Mesenchymal stem cell (in vitro differentiated cells and primary cell): Measurements from ENCODE around the gene VEGFC.

Source experiments
- DNase-seq: peaks from one replicate; pipeline ENCODE4 v3.0.0-alpha.2; 2013
- H2AFZ ChIP-seq: one replicate; pipeline ENCODE4 v1.6.1; 2013; ENCODE audit warnings: low read depth, mild to moderate bottlenecking, control low read depth, inconsistent platforms, low read length, moderate library complexity
- H2AK5ac ChIP-seq: 2 replicates; pipeline ENCODE4 v1.6.1; 2013; ENCODE audit warnings: low read length, moderate library complexity, mild to moderate bottlenecking, inconsistent platforms; ENCODE audit not compliant: severe bottlenecking
- H2BK120ac ChIP-seq: one replicate; pipeline ENCODE4 v1.6.1; 2013; ENCODE audit warnings: low read depth, mild to moderate bottlenecking, inconsistent platforms, low read length, moderate library complexity
- H2BK12ac ChIP-seq, 2 experiments: one replicate each; pipeline ENCODE4 v1.6.1; 2013; ENCODE audit warnings: inconsistent platforms in 2 of 2, low read length in 2 of 2, mild to moderate bottlenecking in 2 of 2, moderate library complexity in 2 of 2, control low read depth in 1 of 2
- H2BK15ac ChIP-seq: one replicate; pipeline ENCODE4 v1.6.1; 2013; ENCODE audit warnings: mild to moderate bottlenecking, low read depth, inconsistent platforms; ENCODE audit not compliant: poor library complexity, severe bottlenecking
- H2BK5ac ChIP-seq: 2 replicates; pipeline ENCODE4 v1.6.1; 2013; ENCODE audit warnings: low read depth, mild to moderate bottlenecking, low read length, control low read depth, inconsistent platforms; ENCODE audit not compliant: poor library complexity, severe bottlenecking
- H3K14ac ChIP-seq, 2 experiments: one replicate each; pipeline ENCODE4 v1.6.1; 2013; ENCODE audit warnings: inconsistent platforms in 2 of 2, low read length in 2 of 2, control low read depth in 1 of 2, mild to moderate bottlenecking in 1 of 2, moderate library complexity in 1 of 2
- H3K18ac ChIP-seq, 2 experiments: one replicate each; pipeline ENCODE4 v1.6.1; 2013; ENCODE audit warnings: inconsistent platforms in 2 of 2, low read length in 2 of 2, control low read depth in 1 of 2, low read depth in 1 of 2, mild to moderate bottlenecking in 1 of 2
- H3K23ac ChIP-seq, 2 experiments: one replicate each; pipeline ENCODE4 v1.6.1; 2013; ENCODE audit warnings: inconsistent platforms in 2 of 2, low read length in 2 of 2, mild to moderate bottlenecking in 2 of 2, moderate library complexity in 2 of 2, control low read depth in 1 of 2
- H3K27ac ChIP-seq: 2 replicates; pipeline ENCODE4 v1.5.1; 2013; ENCODE audit warnings: mild to moderate bottlenecking, moderate library complexity, low read length, control low read depth, inconsistent platforms; ENCODE audit not compliant: poor library complexity, severe bottlenecking
- H3K27me3 ChIP-seq, 2 experiments: 2 replicates each; pipeline versions ENCODE4 v1.6.1 to v1.7.0; 2013; ENCODE audit warnings: low read length in 2 of 2, mild to moderate bottlenecking in 2 of 2, moderate library complexity in 2 of 2, control low read depth in 1 of 2, inconsistent platforms in 1 of 2; ENCODE audit not compliant: control insufficient read depth in 1 of 2, insufficient read depth in 1 of 2
- H3K36me3 ChIP-seq, 2 experiments: 2 replicates each; pipeline versions ENCODE4 v1.6.1 to v1.7.0; 2013; ENCODE audit warnings: low read length in 2 of 2, control low read depth in 1 of 2, inconsistent platforms in 1 of 2, low read depth in 1 of 2, mild to moderate bottlenecking in 1 of 2; ENCODE audit not compliant: insufficient read depth in 2 of 2, control insufficient read depth in 1 of 2
- H3K4ac ChIP-seq, 2 experiments: one replicate each; pipeline ENCODE4 v1.6.1; 2013; ENCODE audit warnings: inconsistent platforms in 2 of 2, low read length in 2 of 2, mild to moderate bottlenecking in 2 of 2, moderate library complexity in 2 of 2, control low read depth in 1 of 2, low read depth in 1 of 2
- H3K4me1 ChIP-seq: 2 replicates; pipeline ENCODE4 v1.6.1; 2013; ENCODE audit warnings: low read depth, low read length, control low read depth; ENCODE audit not compliant: control insufficient read depth, insufficient read depth
- H3K4me2 ChIP-seq: 2 replicates; pipeline ENCODE4 v1.6.1; 2013; ENCODE audit warnings: low read length, mild to moderate bottlenecking, inconsistent platforms; ENCODE audit not compliant: poor library complexity, severe bottlenecking
- H3K4me3 ChIP-seq, 2 experiments: 2 replicates each; pipeline versions ENCODE4 v1.5.1 to v1.7.0; 2013; ENCODE audit warnings: low read length in 2 of 2, mild to moderate bottlenecking in 2 of 2, control low read depth in 1 of 2, low read depth in 1 of 2; ENCODE audit not compliant: insufficient read depth in 1 of 2
- H3K79me1 ChIP-seq: replicated peaks from 2 replicates; pipeline ENCODE4 v1.6.1; 2013; ENCODE audit warnings: mild to moderate bottlenecking, control low read depth, low read length, inconsistent platforms; ENCODE audit not compliant: poor library complexity, severe bottlenecking
- H3K9ac ChIP-seq: 2 replicates; pipeline ENCODE4 v1.7.0; 2013; ENCODE audit warnings: mild to moderate bottlenecking, low read length, moderate library complexity
- H3K9me3 ChIP-seq: 2 replicates; pipeline ENCODE4 v1.7.0; 2013; ENCODE audit warnings: mild to moderate bottlenecking, low read length; ENCODE audit not compliant: control insufficient read depth
- H4K8ac ChIP-seq: one replicate; pipeline ENCODE4 v1.6.1; 2013; ENCODE audit warnings: inconsistent platforms, mild to moderate bottlenecking, low read length, moderate library complexity
- H4K91ac ChIP-seq: one replicate; pipeline ENCODE4 v1.6.1; 2013; ENCODE audit warnings: mild to moderate bottlenecking, low read length, inconsistent platforms
- WGBS: methylation state at CpG from one replicate; pipeline ENCODE4 v1.1.7; 2013; ENCODE audit warnings: mixed read lengths; 5-methylcytosine and 5-hydroxymethylcytosine counted together

Gene VEGFC

GRCh38 chr4:176798540-176798939 lies 5.8 kb upstream of the VEGFC start:
- H3K9ac ChIP-seq, result no peak overlapping the region
- no peaks in the 10 kb centered on the region for H3K4me1 ChIP-seq
- H3K27ac ChIP-seq, result no peak overlapping the region
- no peaks in the 10 kb centered on the region for H3K36me3 ChIP-seq
- H3K18ac ChIP-seq, result no peak overlapping the region
- no peak overlapping the region for H3K4ac ChIP-seq
- H2AFZ ChIP-seq, result no peak overlapping the region
- no peak for DNase-seq
- no peak overlapping the region for H2BK12ac ChIP-seq
- no peaks in the 10 kb centered on the region for H3K79me1 ChIP-seq
- 100% methylated on average over 1 of the region's 1 CpG for WGBS
- H2AK5ac ChIP-seq, result no peak overlapping the region
- no peak overlapping the region for H2BK5ac ChIP-seq
- H2BK15ac ChIP-seq, result no peak overlapping the region
- H3K4me2 ChIP-seq, result no peak overlapping the region
- no peaks in the 10 kb centered on the region for H3K9me3 ChIP-seq
- no peak overlapping the region for H3K4me3 ChIP-seq
- no peak overlapping the region for H3K14ac ChIP-seq
- H3K23ac ChIP-seq, result no peak overlapping the region
- no peak overlapping the region for H2BK120ac ChIP-seq
- H3K27me3 ChIP-seq, result no peaks in the 10 kb centered on the region
- no peak overlapping the region for H4K8ac ChIP-seq
- no peak overlapping the region for H4K91ac ChIP-seq

- H4K91ac ChIP-seq, result no peak overlapping the region
- H3K23ac ChIP-seq, result no peak overlapping the region
- H3K9ac ChIP-seq, result no peak overlapping the region
- no peak for DNase-seq
- no peak overlapping the region for H3K18ac ChIP-seq
- H3K4me3 ChIP-seq, result no peak overlapping the region
- no CpG with 5 or more reads among the region's 1 CpG for WGBS
- no peak overlapping the region for H3K4me2 ChIP-seq
- no peaks in the 10 kb centered on the region for H3K36me3 ChIP-seq
- H3K4me1 ChIP-seq, result peaks cover 2% of the 10 kb centered on the region
- no peak overlapping the region for H4K8ac ChIP-seq
- no peak overlapping the region for H3K27ac ChIP-seq
- H2AFZ ChIP-seq, result no peak overlapping the region
- no peaks in the 10 kb centered on the region for H3K9me3 ChIP-seq
- no peak overlapping the region for H3K14ac ChIP-seq
- H2BK5ac ChIP-seq, result no peak overlapping the region
- H2AK5ac ChIP-seq, result no peak overlapping the region
- no peak overlapping the region for H3K4ac ChIP-seq
- no peak overlapping the region for H2BK15ac ChIP-seq
- H2BK12ac ChIP-seq, result no peak overlapping the region
- no peak overlapping the region for H2BK120ac ChIP-seq
- H3K27me3 ChIP-seq, result no peaks in the 10 kb centered on the region
- H3K79me1 ChIP-seq, result peaks cover 6% of the 10 kb centered on the region
Measured at GRCh38 chr4:176795441-176795840, 2.7 kb upstream of the VEGFC start.

GRCh38 chr4:176794651-176795050 lies 1.9 kb upstream of the VEGFC start:
- no peak for DNase-seq
- Histone ChIP-seq H4K91ac (no peak overlapping the region), H3K27me3 (no peaks in the 10 kb centered on the region), H2BK120ac (no peak overlapping the region), H2BK12ac (no peak overlapping the region), H3K4me2 (no peak overlapping the region), H3K14ac (no peak overlapping the region), H4K8ac (no peak overlapping the region), H2AFZ (no peak overlapping the region), H3K27ac (no peak overlapping the region), H3K4me3 (no peak overlapping the region), H3K79me1 (peaks cover 6% of the 10 kb centered on the region), H3K9ac (peak overlapping the region; percentile 68), H2BK5ac (no peak overlapping the region), H2AK5ac (no peak overlapping the region), H3K9me3 (no peaks in the 10 kb centered on the region), H3K23ac (no peak overlapping the region), H2BK15ac (no peak overlapping the region), H3K18ac (no peak overlapping the region), H3K36me3 (no peaks in the 10 kb centered on the region), H3K4me1 (peaks cover 2% of the 10 kb centered on the region), H3K4ac (no peak overlapping the region)
- no CpG with 5 or more reads among the region's 1 CpG for WGBS

GRCh38 chr4:176794151-176794550 lies 1.4 kb upstream of the VEGFC start:
- peak; percentile 69 for DNase-seq
- no peaks in the 10 kb centered on the region for H3K36me3 ChIP-seq
- peak overlapping the region; percentile 83 for H3K9ac ChIP-seq
- H3K4me1 ChIP-seq, result peaks cover 2% of the 10 kb centered on the region
- H3K23ac ChIP-seq, result no peak overlapping the region
- no peak overlapping the region for H3K18ac ChIP-seq
- H2AFZ ChIP-seq, result no peak overlapping the region
- no peak overlapping the region for H3K4ac ChIP-seq
- no peak overlapping the region for H2AK5ac ChIP-seq
- H3K79me1 ChIP-seq, result peaks cover 6% of the 10 kb centered on the region
- H4K91ac ChIP-seq, result no peak overlapping the region
- WGBS, result no CpG with 5 or more reads among the region's 4 CpGs
- H4K8ac ChIP-seq, result no peak overlapping the region
- no peak overlapping the region for H2BK12ac ChIP-seq
- H2BK15ac ChIP-seq, result no peak overlapping the region
- peak overlapping the region in 1 of 2 experiments; percentile 55 for H3K4me3 ChIP-seq
- no peak overlapping the region for H2BK5ac ChIP-seq
- no peak overlapping the region for H3K27ac ChIP-seq
- no peak overlapping the region for H2BK120ac ChIP-seq
- H3K27me3 ChIP-seq, result no peaks in the 10 kb centered on the region
- no peak overlapping the region for H3K4me2 ChIP-seq
- no peak overlapping the region for H3K14ac ChIP-seq
- no peaks in the 10 kb centered on the region for H3K9me3 ChIP-seq
